PC-9 (cell line): Measurements from ENCODE around the gene PRDX1. TPM values are rescaled to one million over a fixed set of nuclear protein-coding genes. Genes with fewer than 3 reads are reported as not detected.

ENCODE experiments used
- BruUV-seq: library from RNA; stranded (reverse); fragments of 400-500 nt; replicated peaks from 2 replicates; lab custom pipeline; 2021; lab: Mats Ljungman, UMichigan
- CTCF ChIA-PET: fragments of 300-600 bp; sonication (Branson Sonifier 250); formaldehyde crosslinking; loops from one replicate; lab custom pipeline; 2022; ENCODE audit warnings: antibody characterized with exemption; lab: Charles Lee
- POLR2A ChIA-PET: fragments of 300-600 bp; sonication (Branson Sonifier 250); formaldehyde crosslinking; loops from one replicate; lab custom pipeline; 2022; ENCODE audit warnings: antibody characterized with exemption; ENCODE audit not compliant: unreplicated experiment; lab: Charles Lee
- DNase-seq, 2 experiments: peaks; one replicate each; pipeline versions ENCODE4 v3.0.0 to v3.0.0-alpha.2; 2015 to 2022; ENCODE audit warnings: mixed read lengths in 1 of 2
- H2AFZ ChIP-seq: fragments of 200-600 bp; sonication (generic); 2 replicates; pipeline ENCODE4 v1.8.1; 2017; ENCODE audit warnings: antibody characterized with exemption
- H3F3A ChIP-seq: fragments of 200-600 bp; sonication (generic); 2 replicates; pipeline ENCODE4 v1.8.1; 2017; ENCODE audit warnings: antibody characterized with exemption, mild to moderate bottlenecking, low read depth; ENCODE audit not compliant: insufficient read depth
- H3K27ac ChIP-seq: fragments of 200-600 bp; sonication (generic); 2 replicates; pipeline ENCODE4 v1.6.1; 2016; ENCODE audit warnings: mixed run types
- H3K27me3 ChIP-seq: fragments of 200-600 bp; sonication (generic); 2 replicates; pipeline ENCODE4 v1.6.1; 2016; ENCODE audit warnings: low read depth, mixed run types; ENCODE audit not compliant: insufficient read depth
- H3K36me3 ChIP-seq: fragments of 200-600 bp; sonication (generic); 2 replicates; pipeline ENCODE4 v1.6.1; 2016; ENCODE audit warnings: low read depth, mixed run types
- H3K4me1 ChIP-seq: fragments of 200-600 bp; sonication (generic); replicated peaks from 2 replicates; pipeline ENCODE4 v1.6.1; 2016; ENCODE audit warnings: mixed run types; ENCODE audit not compliant: insufficient read depth
- H3K4me2 ChIP-seq: fragments of 200-600 bp; sonication (generic); 2 replicates; pipeline ENCODE4 v1.6.1; 2017; ENCODE audit warnings: mixed run types
- H3K4me3 ChIP-seq: fragments of 200-600 bp; sonication (generic); 2 replicates; pipeline ENCODE4 v1.6.1; 2016; ENCODE audit warnings: mixed run types
- H3K79me2 ChIP-seq: fragments of 200-600 bp; sonication (generic); 2 replicates; pipeline ENCODE4 v1.6.1; 2017; ENCODE audit warnings: low read depth, mixed run types
- H3K9me2 ChIP-seq: fragments of 200-600 bp; sonication (generic); 2 replicates; pipeline ENCODE4 v1.8.1; 2017; ENCODE audit warnings: mild to moderate bottlenecking; ENCODE audit not compliant: insufficient read depth
- H3K9me3 ChIP-seq: fragments of 200-600 bp; sonication (generic); 2 replicates; pipeline ENCODE4 v1.8.1; 2016; ENCODE audit warnings: low read depth; ENCODE audit not compliant: insufficient read depth
- H4K20me1 ChIP-seq: fragments of 200-600 bp; sonication (generic); 2 replicates; pipeline ENCODE4 v1.8.1; 2017; ENCODE audit not compliant: insufficient read depth
- EZH2 ChIP-seq: fragments of 200-600 bp; sonication (generic); IDR thresholded peaks from 2 replicates; pipeline ENCODE4 v1.8.0; 2017; ENCODE audit warnings: antibody characterized with exemption, low read depth
- intact Hi-C: fragments of 100-400 bp; cut with micrococcal nuclease; formaldehyde crosslinking; loops from one replicate; pipeline ENCODE4 v1.10.0; 2022; ENCODE audit not compliant: unreplicated experiment
- total RNA-seq: library from RNA; stranded (reverse); gene quantifications from 2 replicates; pipeline ENCODE4 v1.2.3, GENCODE V29; 2021
- TF ChIP-seq, protein P1 (sequence below): fragments of 200-600 bp; sonication (generic); conservative IDR thresholded peaks from 2 replicates; pipeline ENCODE4 v1.6.1; 2017; ENCODE audit warnings: mixed run types, antibody characterized with exemption, mild to moderate bottlenecking, moderate library complexity

The PRDX1 gene
- total RNA-seq, 1 experiment from 2014 or later: 1,838 TPM

GRCh38 chr1:45499415-45499769, 22.3 kb downstream of the PRDX1 start:
- CTCF ChIA-PET: interaction anchor here (0.6 to 1.1 kb wide), 2 partner anchors 196 to 779 kb away, joined by 4 to 14 read pairs; no protein-coding TSS in a partner anchor

GRCh38 chr1:45498279-45498678, 23.4 kb downstream of the PRDX1 start:
- intact Hi-C loops: loop anchor here (10.0 kb wide), 1 partner anchor 727 kb away; no protein-coding TSS in a partner anchor
- POLR2A ChIA-PET: interaction anchor here (0.6 to 0.7 kb wide), 2 partner anchors 195 to 305 kb away, joined by 9 to 37 read pairs; no protein-coding TSS in a partner anchor
- H3K9me3 ChIP-seq: no peaks in the 10 kb centered on the region

More at GRCh38 chr1:45499415-45499769, 22.3 kb downstream of the PRDX1 start:
- intact Hi-C loops: loop anchor here (10.0 kb wide), 1 partner anchor 725 kb away; no protein-coding TSS in a partner anchor
- BruUV-seq: no TSS peak
- Histone ChIP-seq H4K20me1 (no peaks in the 10 kb centered on the region), H3K79me2 (peaks cover 10% of the 10 kb centered on the region; the same call in 1 of the 2 replicates), H3K9me3 (no peaks in the 10 kb centered on the region), H3K27me3 (no peaks in the 10 kb centered on the region), H3K36me3 (no peaks in the 10 kb centered on the region), H3K4me1 (peaks cover 18% of the 10 kb centered on the region), H3K4me3 (peak overlapping the region; percentile 79), H3K4me2 (peak overlapping the region; percentile 100), H2AFZ (peak overlapping the region; percentile 97), H3K9me2 (no peaks in the 10 kb centered on the region), H3F3A (peaks cover 12% of the 10 kb centered on the region; the same call in 1 of the 2 replicates), H3K27ac (no peak overlapping the region)
- POLR2A ChIA-PET: interaction anchor here (0.6 to 1.2 kb wide), 6 partner anchors 8 to 196 kb away, joined by 3 to 20 read pairs (median 8); partner anchors contain the start of genes PRDX1 and TESK2
- TF ChIP-seq, protein P1, sequence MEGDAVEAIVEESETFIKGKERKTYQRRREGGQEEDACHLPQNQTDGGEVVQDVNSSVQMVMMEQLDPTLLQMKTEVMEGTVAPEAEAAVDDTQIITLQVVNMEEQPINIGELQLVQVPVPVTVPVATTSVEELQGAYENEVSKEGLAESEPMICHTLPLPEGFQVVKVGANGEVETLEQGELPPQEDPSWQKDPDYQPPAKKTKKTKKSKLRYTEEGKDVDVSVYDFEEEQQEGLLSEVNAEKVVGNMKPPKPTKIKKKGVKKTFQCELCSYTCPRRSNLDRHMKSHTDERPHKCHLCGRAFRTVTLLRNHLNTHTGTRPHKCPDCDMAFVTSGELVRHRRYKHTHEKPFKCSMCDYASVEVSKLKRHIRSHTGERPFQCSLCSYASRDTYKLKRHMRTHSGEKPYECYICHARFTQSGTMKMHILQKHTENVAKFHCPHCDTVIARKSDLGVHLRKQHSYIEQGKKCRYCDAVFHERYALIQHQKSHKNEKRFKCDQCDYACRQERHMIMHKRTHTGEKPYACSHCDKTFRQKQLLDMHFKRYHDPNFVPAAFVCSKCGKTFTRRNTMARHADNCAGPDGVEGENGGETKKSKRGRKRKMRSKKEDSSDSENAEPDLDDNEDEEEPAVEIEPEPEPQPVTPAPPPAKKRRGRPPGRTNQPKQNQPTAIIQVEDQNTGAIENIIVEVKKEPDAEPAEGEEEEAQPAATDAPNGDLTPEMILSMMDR: no peak
- TF ChIP-seq EZH2: no peak
- no peak for DNase-seq

GRCh38 chr1:45493116-45493697, 28.5 kb downstream of the PRDX1 start:
- POLR2A ChIA-PET: interaction anchor here (0.6 to 0.7 kb wide), 6 partner anchors 50 to 763 kb away, joined by 3 to 10 read pairs (median 6); no protein-coding TSS in a partner anchor
- TF ChIP-seq, protein P1: peak; percentile 84
- no peak for TF ChIP-seq EZH2
- no TSS peak for BruUV-seq

More at GRCh38 chr1:45498279-45498678, 23.4 kb downstream of the PRDX1 start:
- Histone ChIP-seq H3K79me2 (peaks cover 10% of the 10 kb centered on the region; the same call in 1 of the 2 replicates), H3K36me3 (no peaks in the 10 kb centered on the region), H3K27me3 (no peaks in the 10 kb centered on the region), H3F3A (peaks cover 7% of the 10 kb centered on the region; the same call in 1 of the 2 replicates), H3K9me2 (no peaks in the 10 kb centered on the region), H3K4me2 (peak overlapping the region; percentile 100; the same call in 1 of the 2 replicates), H2AFZ (no peak overlapping the region), H3K4me3 (no peak overlapping the region), H4K20me1 (no peaks in the 10 kb centered on the region), H3K4me1 (peaks cover 18% of the 10 kb centered on the region), H3K27ac (no peak overlapping the region)
- no peak for DNase-seq
- BruUV-seq: no TSS peak
- CTCF ChIA-PET: interaction anchor here (0.6 kb wide), 2 partner anchors 93 to 193 kb away, joined by 3 to 4 read pairs; no protein-coding TSS in a partner anchor
- no peak for TF ChIP-seq EZH2
- TF ChIP-seq, protein P1: no peak

More at GRCh38 chr1:45493116-45493697, 28.5 kb downstream of the PRDX1 start:
- H3F3A ChIP-seq: no peaks in the 10 kb centered on the region; the same call in 1 of the 2 replicates
- no peaks in the 10 kb centered on the region for H3K79me2 ChIP-seq
- H3K36me3 ChIP-seq: no peaks in the 10 kb centered on the region
- H4K20me1 ChIP-seq: no peaks in the 10 kb centered on the region
- intact Hi-C loops: loop anchor here (1.0 to 10.0 kb wide), 3 partner anchors 475 to 732 kb away; no protein-coding TSS in a partner anchor
- peaks cover 16% of the 10 kb centered on the region for H3K4me1 ChIP-seq
- H3K9me2 ChIP-seq: no peaks in the 10 kb centered on the region
- peak; percentile 51 for DNase-seq
- H3K27me3 ChIP-seq: no peaks in the 10 kb centered on the region
- no peak overlapping the region for H3K4me2 ChIP-seq
- CTCF ChIA-PET: interaction anchor here (0.5 to 3.2 kb wide), 15 partner anchors 8 to 482 kb away, joined by 3 to 13 read pairs (median 4); partner anchors contain the start of genes HECTD3, HPDL, NASP and TOE1
- H3K4me3 ChIP-seq: no peak overlapping the region
- H3K9me3 ChIP-seq: no peaks in the 10 kb centered on the region
- no peak overlapping the region for H3K27ac ChIP-seq
- H2AFZ ChIP-seq: no peak overlapping the region
